ENCODE measurements around the gene GABRR3.
"Not testable (repeated sequence)": the region's sequence is repeated elsewhere in the genome, so short reads cannot be mapped to it uniquely, and the experiment has no call there.

GABRR3 gene

DNA sequence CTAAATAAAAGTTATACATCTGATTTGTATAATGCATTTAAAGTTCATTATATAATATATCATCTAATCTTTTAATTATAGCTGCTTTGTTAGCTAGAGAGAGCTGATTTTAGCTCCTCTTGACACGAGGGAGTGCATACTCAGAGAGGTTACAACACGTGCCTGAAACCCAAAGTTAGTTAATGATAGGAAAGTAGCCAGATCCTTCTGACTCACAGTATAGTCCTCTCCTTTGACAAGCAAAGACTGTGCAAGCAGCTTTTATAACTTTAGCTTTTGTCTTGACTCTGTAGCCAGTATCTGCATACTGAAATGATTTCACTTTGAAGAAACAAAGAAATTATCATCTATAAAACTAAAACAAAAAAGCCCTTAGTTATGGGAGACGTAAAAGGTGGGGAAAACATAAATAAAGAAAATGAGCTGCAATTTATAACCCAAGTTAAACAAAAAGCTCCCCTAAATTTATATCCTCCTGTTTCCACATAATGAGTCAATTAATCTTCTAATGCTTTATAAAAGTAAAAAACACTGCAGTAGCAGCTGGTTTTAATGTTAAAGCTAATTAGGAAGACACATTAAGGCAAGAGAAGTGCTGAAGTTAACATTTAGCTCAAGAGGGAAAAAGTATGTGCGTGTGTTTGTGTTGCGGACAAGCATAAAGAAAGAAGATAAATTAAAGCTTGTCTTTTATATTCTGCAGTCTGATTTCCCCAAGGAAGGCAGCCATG is 13.1 kb downstream of the GABRR3 start:
- Histone ChIP-seq H3K27me3 (ENCODE audit: insufficient read depth, low read length) (no peaks in the 10 kb centered on the region), H3K4me1 (ENCODE audit: insufficient read depth, low read length) (no peaks in the 10 kb centered on the region), H3K9me3 (ENCODE audit: insufficient read depth, low read depth, low read length) (no peaks in the 10 kb centered on the region), H3K9ac (ENCODE audit: low read depth, low read length) (no peak overlapping the region), H3K36me3 (ENCODE audit: insufficient read depth, low read length) (no peaks in the 10 kb centered on the region), H3K27ac (ENCODE audit: low read depth, low read length) (no peak overlapping the region), H3K4me3 (ENCODE audit: low read length) (no peak overlapping the region)
- 79% methylated on average over 4 of the region's 5 CpGs for WGBS

DNA sequence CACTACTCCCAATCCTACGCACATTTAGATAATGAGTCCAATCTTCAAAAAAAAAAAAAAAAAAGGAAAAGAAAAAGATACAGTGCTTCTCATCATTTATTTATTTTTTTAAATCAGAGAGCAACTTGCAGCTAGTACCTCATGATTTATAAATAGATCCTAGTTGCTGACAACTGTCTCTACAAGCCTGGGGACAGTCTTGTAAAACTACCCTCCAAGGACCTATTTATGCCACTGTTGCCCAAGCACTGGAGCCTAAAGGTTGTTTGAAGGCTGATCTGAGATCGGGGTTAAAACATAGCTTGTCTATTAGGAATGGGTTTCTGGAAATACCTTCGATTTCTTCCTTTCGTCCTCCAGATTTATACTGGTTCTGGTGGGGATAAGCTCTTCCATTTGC is 14.7 kb downstream of the GABRR3 start:
- H3K36me3 ChIP-seq (ENCODE audit: insufficient read depth, low read length): no peaks in the 10 kb centered on the region
- H3K9ac ChIP-seq (ENCODE audit: low read depth, low read length): no peak overlapping the region
- no peaks in the 10 kb centered on the region for H3K9me3 ChIP-seq (ENCODE audit: insufficient read depth, low read depth, low read length)
- no peak overlapping the region for H3K27ac ChIP-seq (ENCODE audit: low read depth, low read length)
- H3K27me3 ChIP-seq (ENCODE audit: insufficient read depth, low read length): no peaks in the 10 kb centered on the region
- WGBS: 94% methylated on average over 4 of the region's 4 CpGs
- H3K4me3 ChIP-seq (ENCODE audit: low read length): no peak overlapping the region
- H3K4me1 ChIP-seq (ENCODE audit: insufficient read depth, low read length): no peaks in the 10 kb centered on the region

GRCh38 chr3:98018301-98018700 is 16.8 kb downstream of the GABRR3 start:
- H3K27me3 ChIP-seq (ENCODE audit: insufficient read depth, low read length): no peaks in the 10 kb centered on the region
- no peaks in the 10 kb centered on the region for H3K4me1 ChIP-seq (ENCODE audit: insufficient read depth, low read length)
- no peak overlapping the region for H3K4me3 ChIP-seq (ENCODE audit: low read length)
- no peak overlapping the region for H3K27ac ChIP-seq (ENCODE audit: low read depth, low read length)
- no peaks in the 10 kb centered on the region for H3K9me3 ChIP-seq (ENCODE audit: insufficient read depth, low read depth, low read length)
- H3K36me3 ChIP-seq (ENCODE audit: insufficient read depth, low read length): no peaks in the 10 kb centered on the region
- H3K9ac ChIP-seq (ENCODE audit: low read depth, low read length): no peak overlapping the region
- WGBS: 97% methylated on average over 2 of the region's 4 CpGs

- WGBS: 95% methylated on average over 2 of the region's 2 CpGs
- H3K27ac ChIP-seq (ENCODE audit: low read depth, low read length): no peak overlapping the region
- H3K9ac ChIP-seq (ENCODE audit: low read depth, low read length): no peak overlapping the region
- H3K4me3 ChIP-seq (ENCODE audit: low read length): no peak overlapping the region
- H3K9me3 ChIP-seq (ENCODE audit: insufficient read depth, low read depth, low read length): no peaks in the 10 kb centered on the region
- no peaks in the 10 kb centered on the region for H3K27me3 ChIP-seq (ENCODE audit: insufficient read depth, low read length)
- no peaks in the 10 kb centered on the region for H3K4me1 ChIP-seq (ENCODE audit: insufficient read depth, low read length)
- no peaks in the 10 kb centered on the region for H3K36me3 ChIP-seq (ENCODE audit: insufficient read depth, low read length)
Measured at GRCh38 chr3:98014268-98014585, 20.9 kb downstream of the GABRR3 start.

DNA sequence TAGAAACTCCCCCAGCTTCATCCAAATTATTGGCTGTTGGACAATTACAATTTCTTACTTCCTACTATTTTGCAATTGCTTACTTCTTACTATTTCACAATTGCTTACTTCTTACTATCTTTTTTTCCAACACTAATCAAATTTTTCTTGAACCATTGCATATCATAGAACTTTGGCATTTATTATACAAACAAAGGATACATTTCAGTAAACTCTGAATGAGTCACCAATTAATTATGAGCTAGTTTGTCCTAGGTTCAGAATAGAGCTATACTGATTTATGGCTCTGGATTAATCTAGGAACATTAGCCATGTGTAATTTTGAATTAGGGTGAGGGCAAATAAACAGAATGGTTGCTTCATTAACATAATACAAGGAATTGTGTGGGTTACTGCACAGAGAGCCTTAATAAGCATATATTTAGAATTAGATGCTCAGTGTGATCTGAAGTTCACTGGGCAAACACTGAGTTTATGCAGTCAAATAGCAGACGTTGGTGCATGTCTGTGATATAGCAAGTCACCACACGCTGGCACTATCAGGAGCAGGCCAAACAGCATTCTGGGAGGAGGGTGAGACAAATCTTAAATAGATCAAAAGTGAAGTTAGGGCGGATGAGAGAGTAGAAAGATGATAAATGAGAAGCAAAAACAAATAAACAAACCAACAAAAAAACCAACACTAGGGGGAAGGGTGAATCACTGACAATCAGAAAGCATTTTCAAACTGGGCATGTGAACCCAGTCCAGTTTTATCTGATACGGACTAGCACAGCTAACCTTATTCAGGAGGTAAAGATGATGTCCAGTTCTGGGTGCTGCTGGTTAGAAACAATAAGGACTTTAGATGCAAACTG is 21.5 kb downstream of the GABRR3 start:
- no peaks in the 10 kb centered on the region for H3K27me3 ChIP-seq (ENCODE audit: insufficient read depth, low read length)
- H3K36me3 ChIP-seq (ENCODE audit: insufficient read depth, low read length): no peaks in the 10 kb centered on the region
- no peak overlapping the region for H3K4me3 ChIP-seq (ENCODE audit: low read length)
- 85% methylated on average over 3 of the region's 4 CpGs for WGBS
- H3K9ac ChIP-seq (ENCODE audit: low read depth, low read length): no peak overlapping the region
- no peak overlapping the region for H3K27ac ChIP-seq (ENCODE audit: low read depth, low read length)
- no peaks in the 10 kb centered on the region for H3K4me1 ChIP-seq (ENCODE audit: insufficient read depth, low read length)
- H3K9me3 ChIP-seq (ENCODE audit: insufficient read depth, low read depth, low read length): no peaks in the 10 kb centered on the region

DNA sequence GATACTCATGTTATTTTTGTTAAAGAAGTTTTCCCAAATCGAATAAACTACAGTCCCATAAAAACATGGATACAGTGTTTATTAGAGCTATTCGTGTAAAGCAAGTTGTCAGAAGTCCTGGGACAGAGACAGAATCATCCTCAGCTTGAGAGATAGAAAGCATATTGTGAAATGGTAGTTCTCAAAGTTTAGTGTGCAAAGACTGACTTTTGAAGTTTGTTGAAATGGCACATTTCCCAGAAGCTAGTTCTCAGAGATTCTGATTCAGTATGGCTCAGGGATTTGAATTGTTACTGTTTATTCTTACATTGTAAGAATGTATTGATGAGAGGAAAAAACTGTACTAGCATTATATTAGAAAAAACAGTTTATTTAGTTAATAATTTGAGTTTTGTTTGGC is 22.1 kb downstream of the GABRR3 start:
- no peaks in the 10 kb centered on the region for H3K27me3 ChIP-seq (ENCODE audit: insufficient read depth, low read length)
- no peak overlapping the region for H3K4me3 ChIP-seq (ENCODE audit: low read length)
- no peaks in the 10 kb centered on the region for H3K36me3 ChIP-seq (ENCODE audit: insufficient read depth, low read length)
- no peaks in the 10 kb centered on the region for H3K9me3 ChIP-seq (ENCODE audit: insufficient read depth, low read depth, low read length)
- no peak overlapping the region for H3K9ac ChIP-seq (ENCODE audit: low read depth, low read length)
- H3K4me1 ChIP-seq (ENCODE audit: insufficient read depth, low read length): no peaks in the 10 kb centered on the region
- no peak overlapping the region for H3K27ac ChIP-seq (ENCODE audit: low read depth, low read length)
- 97% methylated on average over 2 of the region's 2 CpGs for WGBS

GRCh38 chr3:98010883-98011449 is 24.1 kb downstream of the GABRR3 start:
- 97% methylated on average over 4 of the region's 4 CpGs for WGBS
- H3K36me3 ChIP-seq (ENCODE audit: insufficient read depth, low read length): not testable (repeated sequence)

GRCh38 chr3:98010194-98010882 is 24.8 kb downstream of the GABRR3 start:
- no peaks in the 10 kb centered on the region for H3K4me1 ChIP-seq (ENCODE audit: insufficient read depth, low read length)
- H3K9me3 ChIP-seq (ENCODE audit: insufficient read depth, low read depth, low read length): no peaks in the 10 kb centered on the region
- H3K9ac ChIP-seq (ENCODE audit: low read depth, low read length): no peak overlapping the region
- no peaks in the 10 kb centered on the region for H3K36me3 ChIP-seq (ENCODE audit: insufficient read depth, low read length)
- no peak overlapping the region for H3K4me3 ChIP-seq (ENCODE audit: low read length)
- no peaks in the 10 kb centered on the region for H3K27me3 ChIP-seq (ENCODE audit: insufficient read depth, low read length)
- H3K27ac ChIP-seq (ENCODE audit: low read depth, low read length): no peak overlapping the region
- 92% methylated on average over 7 of the region's 7 CpGs for WGBS

More at GRCh38 chr3:98010883-98011449, 24.1 kb downstream of the GABRR3 start:
- H3K27me3 ChIP-seq (ENCODE audit: insufficient read depth, low read length); H3K9me3 ChIP-seq (ENCODE audit: insufficient read depth, low read depth, low read length); H3K4me1 ChIP-seq (ENCODE audit: insufficient read depth, low read length); H3K27ac ChIP-seq (ENCODE audit: low read depth, low read length); H3K9ac ChIP-seq (ENCODE audit: low read depth, low read length); H3K4me3 ChIP-seq (ENCODE audit: low read length): not testable (repeated sequence)

- no peaks in the 10 kb centered on the region for H3K9me3 ChIP-seq (ENCODE audit: insufficient read depth, low read depth, low read length)
- H3K4me3 ChIP-seq (ENCODE audit: low read length): no peak overlapping the region
- no peaks in the 10 kb centered on the region for H3K4me1 ChIP-seq (ENCODE audit: insufficient read depth, low read length)
- no peak overlapping the region for H3K9ac ChIP-seq (ENCODE audit: low read depth, low read length)
- WGBS: 100% methylated on average over 2 of the region's 2 CpGs
- no peak overlapping the region for H3K27ac ChIP-seq (ENCODE audit: low read depth, low read length)
- no peaks in the 10 kb centered on the region for H3K27me3 ChIP-seq (ENCODE audit: insufficient read depth, low read length)
- H3K36me3 ChIP-seq (ENCODE audit: insufficient read depth, low read length): no peaks in the 10 kb centered on the region
Measured at GRCh38 chr3:98008855-98009254, 26.3 kb downstream of the GABRR3 start.

- Histone ChIP-seq H3K27ac (ENCODE audit: low read depth, low read length) (no peak overlapping the region), H3K27me3 (ENCODE audit: insufficient read depth, low read length) (no peaks in the 10 kb centered on the region), H3K36me3 (ENCODE audit: insufficient read depth, low read length) (no peaks in the 10 kb centered on the region), H3K9me3 (ENCODE audit: insufficient read depth, low read depth, low read length) (no peaks in the 10 kb centered on the region), H3K4me3 (ENCODE audit: low read length) (no peak overlapping the region), H3K4me1 (ENCODE audit: insufficient read depth, low read length) (no peaks in the 10 kb centered on the region), H3K9ac (ENCODE audit: low read depth, low read length) (no peak overlapping the region)
- 86% methylated on average over 2 of the region's 2 CpGs for WGBS
Measured at GRCh38 chr3:98005438-98005837, 29.7 kb downstream of the GABRR3 start.

- Histone ChIP-seq H3K9me3 (ENCODE audit: insufficient read depth, low read depth, low read length) (no peaks in the 10 kb centered on the region), H3K36me3 (ENCODE audit: insufficient read depth, low read length) (no peaks in the 10 kb centered on the region), H3K27ac (ENCODE audit: low read depth, low read length) (no peak overlapping the region), H3K27me3 (ENCODE audit: insufficient read depth, low read length) (no peaks in the 10 kb centered on the region), H3K9ac (ENCODE audit: low read depth, low read length) (no peak overlapping the region), H3K4me3 (ENCODE audit: low read length) (no peak overlapping the region), H3K4me1 (ENCODE audit: insufficient read depth, low read length) (no peaks in the 10 kb centered on the region)
- WGBS: 75% methylated on average over 1 of the region's 3 CpGs
Measured at GRCh38 chr3:98004721-98005120, 30.4 kb downstream of the GABRR3 start.
